Endometrium (tissue), 2 donors: ENCODE measurements around the gene ZNF750.

Experiments used
- FAIRE-seq: peaks from 2 replicates; lab custom pipeline; 2012; peaks lifted over from hg19 to GRCh38; lab: Jason Lieb, UNC
- donor health status: control.
- donor health status: control.

Gene ZNF750

DNA sequence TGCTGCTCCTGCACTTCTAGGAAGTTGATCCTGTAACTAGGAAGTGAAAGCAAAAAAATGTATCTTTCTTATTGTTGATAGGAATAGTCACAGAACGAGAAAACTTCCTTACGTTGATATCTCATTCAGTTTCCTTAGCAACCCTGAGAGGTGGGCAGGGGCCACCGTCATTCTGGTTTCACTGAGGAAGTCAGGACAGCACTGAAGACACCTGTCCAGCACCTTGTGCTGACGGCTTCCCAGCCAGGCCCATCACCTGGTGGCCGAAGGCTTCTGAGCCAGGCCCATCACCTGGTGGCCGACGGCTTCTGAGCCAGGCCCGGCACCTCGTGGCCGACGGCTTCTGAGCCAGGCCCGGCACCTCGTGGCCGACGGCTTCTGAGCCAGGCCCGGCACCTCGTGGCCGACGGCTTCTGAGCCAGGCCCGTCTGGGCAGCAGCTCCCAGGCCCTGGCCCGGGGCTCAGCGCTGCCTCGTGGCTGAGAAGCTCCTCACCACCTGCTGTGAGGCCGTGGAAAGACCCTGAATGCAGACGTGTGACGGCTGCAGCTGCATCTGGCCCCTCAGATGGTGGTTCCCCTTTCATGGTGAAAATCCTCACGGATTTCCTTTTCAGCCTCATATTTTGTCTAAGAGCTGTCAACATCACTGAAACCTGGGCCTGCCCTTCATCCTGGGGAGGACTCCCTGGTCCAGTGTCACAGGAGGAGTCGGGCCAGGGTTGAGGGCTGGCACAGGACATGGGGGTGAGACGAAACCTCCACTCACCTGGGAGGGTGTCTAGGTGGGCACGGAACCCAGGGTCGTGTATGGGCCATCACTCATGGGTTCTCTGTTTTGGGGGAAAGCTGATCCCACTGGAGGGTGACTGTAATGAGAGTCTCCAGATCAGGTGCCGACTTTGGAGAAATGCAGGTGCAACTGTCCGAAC lies 33.0 kb upstream of the ZNF750 start:
- FAIRE-seq = no peak

DNA sequence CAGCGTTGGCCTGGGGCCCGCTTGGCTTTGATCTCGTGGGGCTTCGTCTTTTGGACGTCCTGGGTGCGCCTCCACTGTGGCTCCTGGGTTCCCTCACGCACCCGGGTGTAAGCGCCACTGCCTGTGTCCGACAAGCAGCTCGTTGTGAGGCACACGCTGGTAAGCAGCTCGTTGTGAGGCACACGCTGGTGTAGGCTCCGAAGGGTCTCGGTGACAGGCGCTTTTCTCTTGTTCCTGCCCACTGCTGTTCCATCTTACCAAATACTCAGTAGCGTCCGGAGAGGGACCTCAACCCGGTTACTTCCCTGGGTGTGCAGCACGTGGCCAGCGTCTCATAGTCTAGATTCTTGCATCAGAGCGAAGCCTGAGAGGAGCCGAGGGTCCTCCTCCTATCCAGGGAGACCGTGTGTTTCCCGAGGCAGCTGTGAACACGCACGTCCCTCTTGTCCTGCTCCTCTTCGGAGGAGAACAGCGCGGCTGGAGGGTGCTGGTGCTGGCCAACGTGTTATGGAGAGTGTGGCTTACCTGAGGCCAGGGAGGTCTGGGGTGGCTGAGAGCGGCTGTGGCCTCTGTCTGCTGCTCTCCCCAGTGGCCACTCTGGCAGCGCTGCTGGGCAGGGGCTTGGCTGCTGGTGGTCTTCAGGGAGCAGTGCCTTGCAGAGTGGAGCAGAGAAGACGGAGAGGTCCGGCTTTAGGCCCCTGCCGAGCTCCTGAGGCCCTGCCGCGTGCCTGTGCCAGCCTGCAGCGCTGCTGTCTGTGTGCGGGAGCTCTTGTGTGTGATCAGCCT lies 32.1 kb upstream of the ZNF750 start:
- no peak for FAIRE-seq

DNA sequence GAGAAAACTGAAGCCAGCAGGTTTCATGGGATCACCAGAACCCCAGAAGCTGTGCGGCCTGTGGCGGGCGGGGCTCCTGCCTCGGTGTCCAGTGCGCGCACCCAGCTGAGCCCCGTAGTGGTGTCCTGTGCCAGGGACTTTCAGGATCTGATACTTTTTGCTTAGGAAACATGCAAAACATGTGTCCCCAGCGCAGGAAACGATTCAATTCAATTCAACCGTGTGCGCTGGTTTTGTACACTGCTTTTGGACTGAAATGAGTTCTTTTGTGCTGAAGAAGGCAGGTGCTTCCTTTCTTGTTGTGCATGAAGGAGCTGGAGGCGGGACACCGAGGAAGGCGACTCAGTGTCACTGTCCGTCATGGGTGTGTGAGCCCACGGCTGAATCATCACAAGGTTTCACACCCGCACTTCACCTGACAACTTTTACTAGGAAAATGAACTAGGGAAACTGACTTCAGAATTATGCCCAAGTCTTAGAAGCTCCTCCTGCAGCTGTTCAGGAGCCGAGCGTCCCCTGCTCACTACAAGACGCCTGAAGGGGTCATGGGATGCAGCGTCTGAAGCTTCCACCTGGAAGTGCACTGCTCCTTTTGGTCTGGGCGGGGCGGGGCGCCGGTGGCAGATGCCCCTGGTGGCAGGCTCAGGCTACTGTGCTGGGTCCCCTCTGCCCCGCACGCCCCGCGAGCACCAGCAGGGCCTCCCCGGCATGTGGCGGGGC lies 31.4 kb upstream of the ZNF750 start:
- no peak for FAIRE-seq

DNA sequence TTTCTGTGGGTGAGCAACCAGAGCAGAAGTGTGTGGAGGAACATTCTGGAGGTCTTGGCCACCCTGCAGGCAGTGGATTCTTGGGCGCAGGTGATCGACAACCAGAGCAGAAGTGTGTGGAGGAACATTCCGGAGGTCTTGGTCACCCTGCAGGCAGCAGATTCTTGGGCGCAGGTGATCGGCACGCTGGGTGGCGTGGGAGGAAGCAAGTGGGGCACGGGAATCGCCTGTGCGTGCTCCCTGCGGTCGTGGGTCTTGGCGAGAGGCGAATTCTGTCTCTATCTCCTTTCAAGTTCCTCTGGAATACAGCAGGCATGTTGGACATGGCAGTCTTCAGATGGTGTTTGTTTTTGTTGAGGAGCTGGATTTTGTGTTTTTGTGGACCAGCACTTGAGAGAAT lies 30.7 kb upstream of the ZNF750 start:
- no peak for FAIRE-seq

DNA sequence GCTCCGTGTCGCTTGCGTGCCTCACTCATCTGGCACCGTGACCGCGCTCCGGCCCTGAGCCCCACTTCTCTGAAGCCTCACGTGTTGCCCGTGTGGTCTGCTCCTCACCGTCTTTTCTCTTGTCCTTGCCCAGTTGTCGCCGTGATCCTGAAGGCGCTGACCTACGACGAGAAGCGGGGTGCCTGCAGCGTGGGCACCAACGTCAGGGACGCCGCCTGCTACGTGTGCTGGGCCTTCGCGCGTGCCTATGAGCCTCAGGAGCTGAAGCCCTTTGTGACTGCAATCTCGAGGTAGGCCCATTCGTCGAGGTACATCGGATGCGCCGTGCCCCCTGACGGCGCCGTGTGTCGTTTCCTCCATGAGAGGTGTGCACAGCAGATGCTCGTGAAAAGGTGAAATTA lies 30.3 kb upstream of the ZNF750 start:
- FAIRE-seq = no peak

DNA sequence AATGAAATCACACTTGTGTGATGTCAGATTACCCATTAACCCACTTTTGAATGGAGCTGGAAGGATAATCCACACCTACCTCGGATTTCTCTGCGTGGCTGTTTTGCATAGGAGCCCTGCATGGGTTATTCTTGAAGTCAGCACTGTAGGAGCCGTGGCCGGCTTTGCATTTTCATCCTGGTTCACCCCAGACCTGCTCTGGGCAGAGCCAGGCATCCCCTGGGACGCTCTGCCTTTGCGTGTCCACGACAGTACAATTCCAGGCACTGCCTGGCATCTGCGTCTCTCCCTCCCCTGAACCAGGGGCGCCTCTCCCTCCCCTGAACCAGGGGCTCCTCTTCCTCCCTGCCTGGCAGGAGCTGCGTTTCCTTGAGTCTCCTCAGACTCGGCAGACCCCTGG lies 29.7 kb upstream of the ZNF750 start:
- no peak for FAIRE-seq

DNA sequence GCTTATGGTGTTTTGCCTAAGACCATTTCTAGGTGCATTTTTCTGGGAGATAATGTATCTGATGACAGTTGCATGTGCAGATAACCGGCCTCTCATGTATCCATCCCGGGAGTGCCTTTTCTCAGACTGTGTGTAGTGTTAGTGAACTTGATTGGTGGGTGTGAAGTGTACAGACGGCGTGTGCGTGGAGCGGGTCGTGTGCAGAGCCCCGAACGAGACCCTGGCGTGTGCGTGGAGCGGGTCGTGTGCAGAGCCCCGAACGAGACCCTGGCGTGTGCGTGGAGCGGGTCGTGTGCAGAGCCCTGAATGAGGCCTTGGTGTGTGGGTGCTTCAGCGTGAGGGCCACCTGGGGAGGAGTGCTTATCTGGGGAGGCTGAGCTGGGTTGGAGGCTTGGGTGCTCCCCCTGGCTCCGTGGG lies 28.9 kb upstream of the ZNF750 start:
- FAIRE-seq = no peak

DNA sequence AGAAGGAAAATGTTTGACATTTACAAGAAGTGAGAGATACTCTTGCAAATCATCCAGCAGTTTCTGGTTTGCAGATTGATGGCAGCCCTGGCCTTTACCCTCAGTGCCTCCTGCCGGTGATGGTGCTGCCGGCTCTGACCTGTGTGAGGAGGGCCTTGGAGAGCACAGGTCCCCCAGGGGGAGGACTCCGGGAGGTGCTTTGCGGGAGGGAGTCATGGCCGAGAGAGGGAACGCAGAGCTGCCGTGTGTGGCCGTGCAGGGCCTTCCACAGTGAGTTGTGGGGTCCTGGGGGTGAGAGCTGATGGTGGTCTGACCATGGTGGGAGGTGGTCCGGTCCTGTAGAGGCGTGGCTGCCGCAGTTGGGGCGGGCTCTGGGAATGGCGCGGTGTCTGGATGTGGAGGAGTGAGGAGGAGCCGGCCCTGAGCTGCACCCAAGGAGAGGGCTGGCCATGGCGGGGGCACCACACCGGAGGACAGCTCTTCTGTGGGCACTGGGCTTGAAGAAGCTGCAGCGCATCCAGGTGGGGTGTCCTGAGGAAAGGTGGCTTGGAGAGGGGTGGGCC lies 28.0 kb upstream of the ZNF750 start:
- FAIRE-seq = no peak

DNA sequence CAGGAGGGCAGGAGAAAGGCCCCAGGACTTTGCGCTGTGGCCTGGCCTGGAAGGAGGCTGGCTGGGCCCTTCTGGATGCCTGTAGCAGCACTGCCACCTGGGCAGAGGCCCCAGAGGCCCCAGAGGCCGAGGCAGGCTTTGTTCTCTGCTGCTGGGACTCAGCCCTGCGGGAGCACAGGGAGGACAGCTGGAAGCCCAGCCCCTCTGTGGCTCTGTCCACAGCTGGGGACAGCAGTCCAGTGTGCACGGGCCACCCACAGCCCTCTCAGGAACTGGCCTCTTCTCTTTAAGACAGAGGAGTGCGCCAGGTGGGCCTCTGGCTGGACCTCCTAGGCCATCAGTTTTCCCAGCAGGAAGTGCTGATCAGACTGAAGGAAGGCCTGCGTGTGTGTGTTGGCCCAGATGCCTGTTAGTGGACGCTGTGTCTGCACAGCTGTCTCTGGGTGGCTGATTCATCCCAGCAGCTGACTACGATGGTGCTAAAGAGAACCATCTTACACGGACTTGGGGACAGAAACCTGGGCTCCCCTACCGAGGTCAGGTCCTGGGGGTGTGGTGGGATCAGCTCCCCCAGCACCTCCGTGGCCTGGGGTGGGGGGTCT lies 26.9 kb upstream of the ZNF750 start:
- no peak for FAIRE-seq

DNA sequence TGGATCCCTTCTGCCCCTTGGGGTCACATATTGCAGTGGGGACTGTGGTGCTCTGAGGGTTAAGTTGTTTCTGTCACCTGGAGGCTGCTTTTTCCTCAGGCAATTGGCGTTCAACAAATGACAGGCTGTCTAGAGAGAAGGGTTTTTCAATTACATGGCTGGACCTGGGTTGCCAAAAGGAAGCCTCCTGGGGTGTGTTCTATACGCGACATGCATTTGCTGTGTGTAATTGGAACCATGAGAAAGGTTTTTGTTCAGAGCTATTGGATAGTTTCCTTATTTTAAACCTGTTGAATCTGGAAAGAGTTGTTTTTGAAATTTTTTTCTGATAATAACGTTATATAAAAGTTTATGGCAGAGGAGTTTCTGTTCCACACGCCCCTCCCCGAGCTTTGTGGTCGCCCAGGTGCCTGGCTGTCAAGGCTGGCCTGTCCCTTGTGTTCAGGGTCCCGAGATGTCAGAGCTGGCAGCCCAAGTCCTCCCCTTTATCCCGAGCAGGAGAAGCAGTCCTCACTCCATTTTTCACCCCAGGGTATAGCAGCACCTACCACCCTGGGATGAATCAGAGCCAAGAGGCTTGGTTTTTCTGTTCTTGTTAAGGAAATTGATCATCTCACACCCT lies 26.1 kb upstream of the ZNF750 start:
- no peak for FAIRE-seq

DNA sequence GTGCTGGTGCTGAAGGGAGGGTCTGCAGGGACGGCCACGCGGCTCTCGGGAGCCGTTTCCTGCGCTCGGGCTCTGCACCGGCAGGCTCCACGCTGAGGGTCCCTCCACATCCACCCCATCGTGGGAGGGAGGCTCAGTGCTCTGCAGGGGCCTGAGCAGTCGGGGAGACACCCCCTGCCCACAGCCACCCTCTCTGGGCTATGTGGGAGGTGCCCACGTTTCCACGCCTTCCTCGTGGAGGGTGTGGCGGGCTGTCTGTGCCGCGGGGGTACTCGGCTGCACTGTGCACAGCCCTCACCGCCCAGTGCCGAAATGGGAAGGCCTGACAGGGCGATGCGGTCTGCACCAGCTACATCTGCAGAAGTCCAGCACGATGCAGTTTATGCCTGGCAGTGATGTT lies 25.5 kb upstream of the ZNF750 start:
- FAIRE-seq = no peak

DNA sequence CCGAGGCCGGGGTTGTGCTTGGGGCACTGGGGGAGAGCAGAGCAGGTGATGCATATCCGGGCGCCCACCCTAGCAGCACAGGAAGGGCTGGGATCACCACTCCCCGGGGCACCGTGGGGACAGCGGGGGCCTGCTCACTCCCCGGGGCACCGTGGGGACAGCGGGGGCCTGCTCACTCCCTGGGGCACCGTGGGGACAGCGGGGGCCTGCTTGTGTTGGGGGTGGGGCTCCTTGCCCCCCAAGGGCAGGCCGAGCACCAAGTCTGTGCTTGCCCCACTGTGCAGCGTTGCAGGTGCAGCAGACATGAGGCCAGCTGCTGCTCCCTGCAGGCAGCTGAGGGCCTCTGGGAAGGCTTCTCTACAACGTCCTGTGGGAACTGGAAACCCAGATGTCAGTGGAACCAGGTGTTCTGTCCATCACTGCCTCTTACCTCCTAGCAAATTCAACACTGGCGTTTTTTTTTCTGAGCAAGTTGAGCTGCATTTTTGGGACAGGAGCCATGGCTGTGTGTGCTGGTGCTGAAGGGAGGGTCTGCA lies 25.0 kb upstream of the ZNF750 start:
- FAIRE-seq = no peak

DNA sequence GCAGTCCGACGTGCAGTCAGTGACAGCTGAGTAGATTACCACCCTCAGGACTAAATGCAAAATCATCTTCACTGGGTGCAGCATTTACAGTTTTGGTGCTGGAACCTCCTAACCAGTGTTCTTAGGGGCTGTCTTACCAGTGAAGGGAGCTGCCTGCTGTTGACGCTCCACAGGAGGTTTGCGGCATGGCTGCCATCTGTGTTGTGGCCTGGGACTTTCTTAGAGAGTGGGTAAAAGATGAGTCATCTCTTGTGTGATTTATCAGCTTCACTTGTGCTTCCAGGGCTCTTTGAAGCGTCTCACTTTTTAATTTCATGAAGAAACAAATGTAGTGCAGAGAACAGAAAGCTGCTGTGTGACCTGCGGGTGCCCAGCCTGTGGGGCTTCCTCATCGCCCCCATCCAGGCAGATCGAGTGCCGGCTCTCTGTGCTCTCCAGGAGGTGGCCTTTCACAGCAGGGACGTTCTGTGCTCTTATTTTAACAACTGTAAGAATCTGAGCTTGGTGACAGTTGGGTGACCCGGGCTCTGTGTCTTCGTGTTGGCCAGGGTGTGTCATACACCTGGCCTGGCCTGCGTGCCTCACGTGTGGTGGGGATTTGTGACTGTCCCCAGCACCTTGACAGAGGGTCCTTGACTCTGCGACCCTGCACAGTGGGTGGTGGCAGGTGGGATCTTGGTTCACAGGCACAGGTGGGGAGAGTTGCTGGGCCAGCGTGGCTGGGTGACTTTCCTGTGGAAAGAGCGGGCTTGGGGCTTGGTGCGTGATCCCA lies 24.3 kb upstream of the ZNF750 start:
- FAIRE-seq = no peak

DNA sequence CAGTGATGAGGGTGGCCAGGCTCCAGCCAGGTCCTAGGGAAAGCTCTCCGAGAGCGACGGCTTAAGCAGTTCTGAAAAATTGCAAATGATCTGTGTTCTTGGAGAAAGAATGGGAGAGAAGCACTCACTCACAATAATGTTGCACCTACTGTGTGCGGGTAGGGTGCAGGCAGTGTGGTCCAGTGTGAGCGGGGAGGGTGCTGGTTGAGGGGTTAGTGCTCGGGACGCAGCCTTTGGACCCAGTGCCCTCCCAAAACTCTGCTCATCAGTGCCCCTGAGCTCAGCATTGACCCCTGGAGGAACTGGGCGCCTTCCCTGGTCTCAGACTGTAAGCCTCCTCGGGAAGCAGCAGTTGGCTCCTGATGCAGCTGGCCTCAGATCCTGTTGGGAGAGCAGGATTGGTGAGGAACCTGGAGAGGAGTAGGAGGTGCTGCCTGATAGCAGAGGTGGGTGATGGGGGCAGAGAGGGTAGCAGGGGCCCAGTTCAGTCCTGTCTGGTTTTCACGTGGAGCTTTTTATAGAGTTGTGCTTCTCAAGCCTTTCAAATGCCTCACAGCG lies 23.6 kb upstream of the ZNF750 start:
- no peak for FAIRE-seq

DNA sequence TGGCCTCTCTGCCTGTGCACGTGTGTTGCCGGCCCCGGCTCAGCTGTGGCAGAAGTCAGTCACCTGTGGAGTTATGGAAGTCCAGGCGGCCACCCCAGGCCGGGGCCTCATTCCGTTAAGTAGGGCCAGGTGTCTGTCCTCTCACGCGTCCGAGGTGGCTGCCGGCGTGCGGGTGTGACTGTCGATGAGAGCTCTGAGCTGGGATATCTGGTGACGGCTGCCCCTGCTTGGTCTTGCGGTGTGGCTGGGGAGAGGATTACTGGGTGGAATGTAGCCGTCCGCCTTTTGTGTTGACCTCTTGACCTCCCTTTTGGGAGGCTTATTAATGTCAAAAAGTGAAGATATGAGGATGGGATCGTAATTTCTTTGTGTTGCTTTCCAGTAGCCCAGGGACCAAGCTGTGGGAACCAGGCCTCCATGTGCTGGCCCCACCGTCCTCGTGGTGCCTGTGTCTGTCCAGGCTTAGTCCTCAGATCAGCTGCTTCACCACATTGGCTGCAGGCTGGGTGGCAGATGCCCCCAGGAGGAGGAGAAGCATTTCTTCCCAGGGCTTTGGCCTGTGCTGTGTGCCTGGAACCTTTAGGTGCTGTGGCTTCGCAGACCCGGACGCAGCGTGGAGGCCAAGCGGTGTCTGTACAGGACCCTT lies 23.0 kb upstream of the ZNF750 start:
- no peak for FAIRE-seq

DNA sequence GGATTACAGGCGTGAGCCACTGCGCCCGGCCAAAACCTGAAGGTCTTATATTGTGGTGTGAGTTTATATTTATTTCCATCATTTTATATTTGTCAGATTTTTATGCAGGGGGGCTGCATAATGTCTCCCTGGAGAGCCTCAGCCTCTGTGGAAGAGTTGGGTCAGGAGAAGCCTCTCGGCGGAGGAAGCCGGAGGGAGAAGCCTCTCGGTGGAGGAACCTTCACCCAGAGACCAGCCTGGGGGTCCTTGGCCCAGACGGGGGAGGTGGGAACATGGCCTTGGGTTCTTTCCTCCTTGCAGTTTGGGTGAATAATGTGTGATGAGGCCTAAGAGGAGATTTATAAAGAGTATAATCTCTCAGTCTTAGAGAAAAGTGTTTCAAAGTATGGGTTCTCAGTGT lies 22.4 kb upstream of the ZNF750 start:
- FAIRE-seq = no peak

DNA sequence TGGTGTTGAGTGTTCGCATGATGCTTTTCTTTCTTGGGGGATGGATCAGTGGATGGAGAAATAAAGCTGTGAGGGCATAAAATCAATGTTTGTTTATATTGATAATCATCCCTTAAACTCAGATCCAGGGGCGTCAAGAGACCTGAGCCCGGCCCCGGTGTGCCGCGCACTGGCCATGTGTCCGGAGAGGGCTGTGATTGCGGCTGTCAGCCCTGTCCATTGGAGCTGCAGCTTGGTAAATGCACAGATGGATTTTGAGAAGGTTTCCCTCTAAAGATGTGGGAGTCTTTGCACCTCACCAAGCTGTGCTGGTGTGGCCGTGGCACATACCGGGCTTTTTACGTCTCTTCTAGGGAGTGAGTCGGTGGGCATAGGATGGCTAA lies 21.6 kb upstream of the ZNF750 start:
- no peak for FAIRE-seq

DNA sequence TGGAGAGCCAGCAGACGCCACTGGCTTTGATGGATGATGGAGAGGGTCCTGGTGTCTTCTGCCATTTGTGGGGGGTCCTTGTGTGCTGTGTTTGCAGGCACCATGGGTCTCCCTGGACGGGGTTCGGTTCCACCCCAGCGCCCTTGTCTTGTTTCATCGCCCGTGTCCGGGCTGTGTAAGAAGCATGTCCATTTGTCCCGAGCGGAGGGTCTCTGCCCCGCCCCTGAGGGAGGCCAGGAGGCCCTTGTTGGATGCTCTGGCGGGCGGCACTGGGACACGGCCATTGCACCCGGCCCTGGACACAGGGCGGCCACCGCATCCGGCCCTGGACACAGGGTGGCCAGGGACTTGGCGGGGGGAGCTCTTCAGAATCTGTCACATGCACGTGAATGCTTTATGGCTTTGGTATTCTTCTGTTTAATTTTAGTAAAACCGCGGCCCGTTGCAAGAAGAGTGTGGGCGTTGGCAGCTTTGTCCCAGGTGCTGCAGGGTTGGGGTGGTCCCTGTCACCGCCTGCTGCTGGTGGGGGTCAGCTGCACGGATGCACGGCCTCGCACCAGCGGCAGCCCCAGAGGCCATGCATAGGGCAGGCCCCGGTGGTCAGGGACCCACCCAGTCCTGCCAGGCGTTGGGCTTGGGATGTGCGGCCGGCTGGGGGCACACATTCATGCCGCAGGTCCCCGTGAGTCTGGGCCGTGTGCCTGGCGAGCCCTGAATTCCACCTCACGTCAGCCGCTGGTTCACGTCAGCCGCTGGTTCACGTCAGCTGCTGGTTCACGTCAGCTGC lies 21.0 kb upstream of the ZNF750 start:
- FAIRE-seq = no peak
